ENCODE measurements around the gene IL16. TPM values are rescaled to one million over a fixed set of nuclear protein-coding genes. Genes with fewer than 3 reads are reported as not detected.

Gene IL16
- polyA plus RNA-seq (2011; rRNA removed) (not detected in 2 replicates), polyA plus RNA-seq (2017; fragmentation: RNase III; extraction: RNeasy Plus Mini Kit Qiagen cat#74134 plus additional on column Dnase treatment) (0.05 to 0.09 TPM in 2 of 3 replicates, not detected in the other), polyA minus RNA-seq (2011; rRNA and poly(A)+ RNA removed) (not detected in 2 replicates)
- polyA plus RNA-seq (2012; cell fraction: cytosol; rRNA removed): not detected in 2 replicates
- not detected in 2 replicates for polyA plus RNA-seq (2012; cell fraction: nucleus; rRNA removed)

DNA sequence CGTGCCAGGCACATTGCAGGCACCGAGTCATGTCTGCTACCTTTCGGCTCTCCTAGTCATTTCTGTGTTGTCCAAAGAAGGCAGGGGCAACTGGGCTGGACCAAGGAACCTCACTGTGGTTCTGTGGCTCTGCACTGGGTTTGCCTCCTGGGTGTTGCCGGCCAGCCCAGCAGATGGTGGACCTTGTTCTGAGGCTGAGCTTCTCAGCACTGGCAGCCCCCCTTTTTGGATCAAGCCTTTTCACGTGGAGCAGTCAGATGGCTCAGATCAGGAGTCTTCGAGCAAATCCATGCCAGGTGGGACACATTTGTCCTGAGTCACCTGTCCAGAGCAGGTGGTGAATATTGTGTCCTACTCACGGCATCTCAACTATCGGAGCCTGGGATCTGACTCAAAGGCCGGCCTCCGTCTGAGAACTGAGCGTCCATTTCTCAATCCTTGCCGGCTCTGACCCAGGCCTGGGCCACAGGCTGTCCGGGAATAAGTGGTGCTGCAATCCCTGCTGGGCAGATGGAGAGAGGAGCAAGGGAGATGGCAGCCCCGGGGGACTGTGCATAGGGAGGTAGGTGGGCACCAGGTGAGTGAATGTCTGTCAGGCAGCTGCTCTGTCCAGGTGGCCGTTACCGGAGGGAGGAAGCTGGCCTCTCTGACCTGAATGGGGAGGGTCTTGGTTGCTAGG is at the start of gene IL16:
TSS of gene IL16 (plus strand) at position 304 of the 679 bp plus-strand sequence. CDS start 28,521 bp downstream, outside the sequence.
- WGBS (ENCODE audit: missing lambda C conversion rate): 39% methylated on average over 15 of the region's 16 CpGs
- H3K4me2 ChIP-seq: no peak within 1 kb of the TSS
- H3K4me3 ChIP-seq: no peak within 1 kb of the TSS
- DNase-seq (ENCODE audit: low read depth in 1 of 2, low spot score in 1 of 2) (no peak), ATAC-seq (no peak; a peak in 1 of 6 replicates), FAIRE-seq (no peak)
- CTCF ChIA-PET: interaction anchor here (0.5 to 1.6 kb wide), 2 partner anchors 35 to 70 kb away, joined by 3 read pairs; no protein-coding TSS in a partner anchor
- no peaks in the 10 kb centered on the region for H3K9me3 ChIP-seq
- H3K4me1 ChIP-seq: no peaks in the 10 kb centered on the region
- no peak for TF ChIP-seq EHMT2 (IDR thresholded peaks at IDR 0.05; ENCODE audit: low read depth)
- TF ChIP-seq RAD21 (conservative IDR thresholded peaks at IDR 0.05 in 1 of 2, IDR thresholded peaks at IDR 0.05 in 1 of 2): no peak
- POLR2A ChIA-PET: no interaction called here
- no peak within 1 kb of the TSS for H3K27ac ChIP-seq

DNA sequence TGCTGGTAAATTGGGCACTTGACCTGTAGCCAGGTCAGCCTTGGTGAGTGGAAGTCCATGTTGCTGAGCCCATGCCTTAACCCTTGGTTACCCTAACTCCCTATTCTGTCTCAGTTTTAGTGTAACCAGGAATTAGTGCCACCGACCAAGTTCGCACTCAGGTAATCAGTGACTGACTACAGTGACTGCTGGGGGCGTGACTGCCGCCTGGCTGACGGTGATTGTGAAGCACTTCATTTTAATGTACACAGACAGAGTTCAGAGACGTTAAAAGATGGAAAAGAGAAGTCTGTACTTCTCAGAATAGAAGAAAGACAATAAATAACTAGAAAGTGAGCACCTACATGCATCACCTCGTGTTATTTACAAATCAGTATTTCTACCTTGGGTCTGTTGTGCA is 45.3 kb upstream of the IL16 start:
- no peak for FAIRE-seq
- no peak overlapping the region for H3K27ac ChIP-seq
- POLR2A ChIA-PET: no interaction called here
- no peak for ATAC-seq
- H3K4me2 ChIP-seq: no peak overlapping the region
- H3K4me3 ChIP-seq: no peak overlapping the region
- CTCF ChIA-PET: interaction anchor here (1.5 to 6.9 kb wide), 3 partner anchors 14 to 115 kb away, joined by 7 to 173 read pairs (median 25); no protein-coding TSS in a partner anchor
- no peak for DNase-seq (ENCODE audit: low read depth in 1 of 2, low spot score in 1 of 2)
- TF ChIP-seq RCOR1 (IDR thresholded peaks at IDR 0.05; ENCODE audit: low read depth, low read length) (no peak), RARB (CRISPR knock-in tag; IDR thresholded peaks at IDR 0.05) (no peak)
- H3K9me3 ChIP-seq: no peaks in the 10 kb centered on the region
- WGBS (ENCODE audit: missing lambda C conversion rate): 40% methylated on average over 7 of the region's 7 CpGs
- no peaks in the 10 kb centered on the region for H3K4me1 ChIP-seq

DNA sequence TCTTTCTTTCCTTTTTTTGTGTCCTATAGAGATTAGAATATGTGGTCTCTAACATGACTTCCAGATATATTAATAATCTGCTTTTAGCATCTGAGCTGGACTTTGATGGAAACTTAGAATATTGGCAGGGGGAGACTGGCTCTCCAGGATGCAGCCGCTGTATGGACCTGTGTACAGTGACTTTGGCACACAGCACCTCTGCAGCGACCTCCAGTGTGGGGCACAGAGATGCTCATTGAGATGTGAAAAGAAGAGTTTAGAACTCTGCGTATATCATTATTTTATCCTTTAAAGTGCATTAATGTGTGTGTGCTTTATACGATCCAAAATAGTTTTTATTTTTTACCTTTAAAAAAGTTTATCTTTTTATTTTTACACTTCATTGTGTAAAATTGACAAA is 44.3 kb upstream of the IL16 start:
- no peak for FAIRE-seq
- POLR2A ChIA-PET: no interaction called here
- no peak for TF ChIP-seq MYC (IDR thresholded peaks at IDR 0.05; ENCODE audit: borderline replicate concordance, low read length)
- no peak for TF ChIP-seq HOXB13 (CRISPR knock-in tag; IDR thresholded peaks at IDR 0.05; ENCODE audit: low read depth)
- TF ChIP-seq CBX2 (IDR thresholded peaks at IDR 0.05; ENCODE audit: borderline replicate concordance, low read depth): no peak
- no peak for TF ChIP-seq NR3C1 (IDR thresholded peaks at IDR 0.05)
- TF ChIP-seq TP53 (CRISPR knock-in tag; IDR thresholded peaks at IDR 0.05): no peak
- no peak for TF ChIP-seq FOSB (CRISPR knock-in tag; IDR thresholded peaks at IDR 0.05)
- no peak for TF ChIP-seq RARB (CRISPR knock-in tag; IDR thresholded peaks at IDR 0.05)
- no peak for TF ChIP-seq JUN (IDR thresholded peaks at IDR 0.05)
- no peak for TF ChIP-seq RFX5 (IDR thresholded peaks at IDR 0.05)
- TF ChIP-seq FOXS1 (CRISPR knock-in tag; IDR thresholded peaks at IDR 0.05): no peak
- TF ChIP-seq, protein P1, sequence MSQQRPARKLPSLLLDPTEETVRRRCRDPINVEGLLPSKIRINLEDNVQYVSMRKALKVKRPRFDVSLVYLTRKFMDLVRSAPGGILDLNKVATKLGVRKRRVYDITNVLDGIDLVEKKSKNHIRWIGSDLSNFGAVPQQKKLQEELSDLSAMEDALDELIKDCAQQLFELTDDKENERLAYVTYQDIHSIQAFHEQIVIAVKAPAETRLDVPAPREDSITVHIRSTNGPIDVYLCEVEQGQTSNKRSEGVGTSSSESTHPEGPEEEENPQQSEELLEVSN (IDR thresholded peaks at IDR 0.05; ENCODE audit: borderline replicate concordance, low read depth): no peak
- TF ChIP-seq SREBF2 (IDR thresholded peaks at IDR 0.05): no peak
- ATAC-seq: peak in 1 of 2 experiments; percentile 47; a peak in 2 of 6 replicates
- Histone ChIP-seq H3K4me3 (no peak overlapping the region), H3K9me3 (no peaks in the 10 kb centered on the region), H3K27ac (no peak overlapping the region), H3K4me1 (no peaks in the 10 kb centered on the region), H3K4me2 (no peak overlapping the region)
- DNase-seq (ENCODE audit: low read depth in 1 of 2, low spot score in 1 of 2): no peak
- WGBS (ENCODE audit: missing lambda C conversion rate): 43% methylated on average over 4 of the region's 4 CpGs
- CTCF ChIA-PET: interaction anchor here (0.7 to 6.9 kb wide), 5 partner anchors 13 to 114 kb away, joined by 3 to 173 read pairs (median 4); no protein-coding TSS in a partner anchor

- 33% methylated on average over 4 of the region's 4 CpGs for WGBS (ENCODE audit: missing lambda C conversion rate)
- DNase-seq (ENCODE audit: low read depth in 1 of 2, low spot score in 1 of 2) (no peak), FAIRE-seq (no peak), ATAC-seq (no peak)
- Histone ChIP-seq H3K9me3 (no peaks in the 10 kb centered on the region), H3K27ac (no peak overlapping the region), H3K4me1 (no peaks in the 10 kb centered on the region), H3K4me3 (no peak overlapping the region), H3K4me2 (no peak overlapping the region)
- ChIA-PET CTCF (interaction anchor here (0.7 to 6.9 kb wide), 6 partner anchors 12 to 332 kb away, joined by 3 to 173 read pairs (median 4); no protein-coding TSS in a partner anchor), POLR2A (no interaction called here)
- TF ChIP-seq RNF2 (IDR thresholded peaks at IDR 0.05; ENCODE audit: borderline replicate concordance, low read depth) (no peak), KDM5A (IDR thresholded peaks at IDR 0.05) (no peak), NFE2L2 (conservative IDR thresholded peaks at IDR 0.05; ENCODE audit: low read length) (no peak), MAZ (IDR thresholded peaks at IDR 0.05; ENCODE audit: borderline replicate concordance, low read depth, low read length) (no peak), NPAS2 (CRISPR knock-in tag; IDR thresholded peaks at IDR 0.05; ENCODE audit: borderline replicate concordance) (no peak), ESRRA (IDR thresholded peaks at IDR 0.05; ENCODE audit: borderline replicate concordance, low read length) (no peak), RAD21 (conservative IDR thresholded peaks at IDR 0.05 in 1 of 2, IDR thresholded peaks at IDR 0.05 in 1 of 2) (no peak), USF2 (IDR thresholded peaks at IDR 0.05) (no peak), ZSCAN20 (CRISPR knock-in tag; IDR thresholded peaks at IDR 0.05) (no peak)
- TF ChIP-seq, protein P1 (IDR thresholded peaks at IDR 0.05; ENCODE audit: borderline replicate concordance, low read depth): no peak
Measured at GRCh38 chr15:81152799-81153198, 43.9 kb upstream of the IL16 start.
